SU-DHL-6 (cell line): ENCODE measurements around the gene UROD.
"Not testable (repeated sequence)": the region's sequence is repeated elsewhere in the genome, so short reads cannot be mapped to it uniquely, and the experiment has no call there.

Experiments
- H2AFZ ChIP-seq: fragments of 200-600 bp; sonication (generic); 2 replicates; pipeline ENCODE4 v1.6.1; 2014; ENCODE audit warnings: low read depth, mild to moderate bottlenecking, moderate library complexity, mixed read lengths, antibody characterized with exemption, low read length; ENCODE audit not compliant: severe bottlenecking
- H3F3A ChIP-seq: fragments of 200-600 bp; shearing (Covaris generic); 2 replicates; pipeline ENCODE4 v1.6.0; 2016; ENCODE audit warnings: antibody characterized with exemption, mild to moderate bottlenecking; ENCODE audit not compliant: insufficient read depth
- H3K27ac ChIP-seq: fragments of 200-600 bp; sonication (generic); 2 replicates; pipeline ENCODE4 v1.5.1; 2016; ENCODE audit warnings: low read depth, mild to moderate bottlenecking, low read length, moderate library complexity, mixed read lengths
- H3K27me3 ChIP-seq: fragments of 200-600 bp; sonication (generic), shearing (Covaris generic); 2 replicates; pipeline ENCODE4 v1.6.0; 2014; ENCODE audit warnings: mild to moderate bottlenecking, low read length
- H3K36me3 ChIP-seq: fragments of 200-600 bp; sonication (generic); 2 replicates; pipeline ENCODE4 v1.6.1; 2014; ENCODE audit warnings: mild to moderate bottlenecking, low read length, mixed read lengths
- H3K4me2 ChIP-seq: fragments of 300-600, 200-600 bp; shearing (Covaris generic), sonication (generic); 2 replicates; pipeline ENCODE4 v1.6.0; 2014; ENCODE audit warnings: low read length, low read depth, mild to moderate bottlenecking; ENCODE audit not compliant: poor library complexity, severe bottlenecking
- H3K4me3 ChIP-seq: fragments of 200-600 bp; sonication (generic); 2 replicates; pipeline ENCODE4 v1.5.1; 2014; ENCODE audit warnings: antibody characterized with exemption, low read length, mild to moderate bottlenecking, mixed read lengths; ENCODE audit not compliant: insufficient read depth, poor library complexity, severe bottlenecking
- H3K79me2 ChIP-seq: fragments of 200-600 bp; sonication (generic); 2 replicates; pipeline ENCODE4 v1.6.1; 2014; ENCODE audit warnings: mild to moderate bottlenecking, low read length, moderate library complexity; ENCODE audit not compliant: insufficient read depth
- H3K9ac ChIP-seq: fragments of 200-600 bp; sonication (generic); 2 replicates; pipeline ENCODE4 v1.7.0; 2014; ENCODE audit warnings: mild to moderate bottlenecking, low read length
- H3K9me2 ChIP-seq: fragments of 200-600 bp; sonication (generic); replicated peaks from 2 replicates; pipeline ENCODE4 v1.6.1; 2014; ENCODE audit warnings: low read length; ENCODE audit not compliant: insufficient read depth
- H3K9me3 ChIP-seq: fragments of 200-600 bp; sonication (generic); 2 replicates; pipeline ENCODE4 v1.6.1; 2014; ENCODE audit warnings: low read length, mixed read lengths; ENCODE audit not compliant: insufficient read depth
- H4K20me1 ChIP-seq: fragments of 200-600 bp; sonication (generic); 2 replicates; pipeline ENCODE4 v1.6.1; 2014; ENCODE audit warnings: low read depth, mild to moderate bottlenecking, antibody characterized with exemption, low read length, moderate library complexity, mixed read lengths
- CTCF ChIP-seq: fragments of 200-600 bp; sonication (generic); IDR thresholded peaks from one replicate; pipeline ENCODE4 v1.5.1; 2017; ENCODE audit warnings: antibody characterized with exemption, mild to moderate bottlenecking, low read length, moderate library complexity; ENCODE audit not compliant: insufficient read depth, poor library complexity, severe bottlenecking
- EZH2phosphoT487 ChIP-seq: fragments of 200-600 bp; sonication (generic), shearing (Covaris generic); conservative IDR thresholded peaks from 2 replicates; pipeline ENCODE4 v1.6.1; 2018; ENCODE audit warnings: mild to moderate bottlenecking, antibody characterized with exemption, low read length, moderate library complexity, mixed read lengths

Gene UROD

DNA sequence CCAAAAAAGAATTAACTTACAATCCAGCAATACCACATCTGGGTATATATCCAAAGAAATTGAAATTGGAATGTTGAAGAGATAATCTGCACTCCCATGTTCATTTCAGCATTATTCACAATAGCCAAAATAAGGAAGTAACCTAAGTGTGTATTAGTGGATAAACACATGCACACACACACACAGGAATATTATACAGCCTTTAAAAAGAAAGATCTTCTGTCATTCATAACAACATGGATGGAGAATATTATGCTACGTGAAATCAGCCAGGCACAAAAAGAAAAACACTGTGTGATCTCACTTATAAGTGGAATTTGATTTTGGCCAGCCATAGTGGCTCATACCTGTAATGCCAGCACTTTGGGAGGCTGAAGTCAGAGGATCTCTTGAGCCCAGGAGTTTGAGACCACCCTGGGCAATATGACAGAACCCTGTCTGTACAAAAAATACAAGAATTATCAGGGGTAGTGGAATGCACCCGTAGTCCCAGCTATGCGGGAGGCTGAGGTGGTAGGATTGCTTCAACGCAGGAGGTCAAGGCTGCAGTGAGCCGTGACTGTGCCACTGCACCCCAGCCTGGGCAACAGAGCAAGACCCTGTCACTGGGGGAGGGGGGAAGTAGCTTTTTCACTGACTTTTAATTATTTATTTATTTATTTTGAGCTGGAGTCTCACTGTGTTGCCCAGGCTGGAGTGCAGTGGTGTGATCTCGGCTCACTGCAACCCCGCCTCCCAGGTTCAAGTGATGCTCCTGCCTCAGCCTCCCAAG, 16.4 kb upstream of the UROD start:
- no peaks in the 10 kb centered on the region for H4K20me1 ChIP-seq
- no peak overlapping the region for H3K9ac ChIP-seq
- no peaks in the 10 kb centered on the region for H3K79me2 ChIP-seq
- no peak for TF ChIP-seq EZH2phosphoT487
- no peak for TF ChIP-seq CTCF
- H3K27ac ChIP-seq = no peak overlapping the region
- 0 out of 2 replicates have a peak, but pooled peaks cover 3% of the 10 kb centered on the region for H3F3A ChIP-seq
- no peaks in the 10 kb centered on the region for H3K9me2 ChIP-seq
- no peaks in the 10 kb centered on the region for H3K9me3 ChIP-seq
- no peak overlapping the region for H3K4me2 ChIP-seq
- H2AFZ ChIP-seq = no peak overlapping the region
- no peaks in the 10 kb centered on the region for H3K36me3 ChIP-seq
- no peak overlapping the region for H3K4me3 ChIP-seq
- no peaks in the 10 kb centered on the region for H3K27me3 ChIP-seq

DNA sequence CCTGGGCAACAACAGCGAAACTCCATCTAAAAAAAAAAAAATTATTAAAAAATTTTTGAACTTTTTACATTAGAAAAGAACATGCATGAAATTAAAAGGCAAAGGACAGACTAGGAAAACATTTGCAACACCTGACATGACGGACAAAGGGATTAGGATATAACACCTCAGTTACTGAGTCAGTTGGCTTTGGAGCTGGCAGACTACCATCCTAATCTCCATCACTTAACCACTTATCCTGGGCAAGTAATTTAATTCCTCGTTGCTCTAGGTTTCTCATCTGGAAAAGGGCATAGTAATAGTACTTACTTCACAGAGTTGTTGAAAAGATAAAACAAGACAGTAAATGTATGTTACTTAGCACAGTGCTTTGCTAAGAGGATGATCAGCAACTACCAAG, 12.8 kb upstream of the UROD start:
- H3K4me2 ChIP-seq = no peak overlapping the region

GRCh38 chr1:45001011-45001481, 11.0 kb upstream of the UROD start:
- Histone ChIP-seq H3K27me3 (no peaks in the 10 kb centered on the region), H3K36me3 (no peaks in the 10 kb centered on the region), H3K9ac (no peak overlapping the region), H3K79me2 (no peaks in the 10 kb centered on the region), H3K4me3 (no peak overlapping the region), H3K4me2 (no peak overlapping the region), H3K9me3 (no peaks in the 10 kb centered on the region), H4K20me1 (no peaks in the 10 kb centered on the region), H3F3A (0 out of 2 replicates have a peak, but pooled peaks cover 3% of the 10 kb centered on the region), H2AFZ (no peak overlapping the region), H3K9me2 (no peaks in the 10 kb centered on the region), H3K27ac (no peak overlapping the region)
- TF ChIP-seq CTCF (no peak), EZH2phosphoT487 (no peak)

More for the DNA sequence above, 12.8 kb upstream of the UROD start:
- Histone ChIP-seq H3K27me3 (no peaks in the 10 kb centered on the region), H3K9me2 (no peaks in the 10 kb centered on the region), H3K79me2 (no peaks in the 10 kb centered on the region), H3K27ac (no peak overlapping the region), H4K20me1 (no peaks in the 10 kb centered on the region), H3F3A (0 out of 2 replicates have a peak, but pooled peaks cover 3% of the 10 kb centered on the region), H2AFZ (no peak overlapping the region), H3K9me3 (no peaks in the 10 kb centered on the region), H3K36me3 (no peaks in the 10 kb centered on the region), H3K9ac (no peak overlapping the region), H3K4me3 (no peak overlapping the region)
- no peak for TF ChIP-seq CTCF
- no peak for TF ChIP-seq EZH2phosphoT487

DNA sequence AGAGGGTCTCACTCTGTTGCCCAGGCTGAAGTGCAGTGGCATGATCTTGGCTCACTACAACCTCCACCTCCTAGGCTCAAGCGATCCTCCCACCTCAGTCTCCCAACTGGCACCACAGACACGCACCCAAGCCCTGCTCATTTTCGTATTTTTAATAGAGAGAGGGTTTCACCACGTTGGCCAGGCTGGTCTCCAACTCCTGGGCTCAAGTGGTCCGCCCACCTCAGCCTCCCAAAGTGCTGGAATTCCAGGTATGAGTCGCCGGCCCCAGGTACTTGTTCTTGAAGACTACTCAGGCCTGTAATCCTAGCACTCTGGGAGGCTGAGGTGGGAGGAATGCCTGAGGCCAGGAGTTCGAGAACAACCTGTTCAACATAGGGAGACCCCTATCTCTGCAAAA, 10.5 kb upstream of the UROD start:
- not testable (repeated sequence) for H3K9me2 ChIP-seq, H3K9ac ChIP-seq, H2AFZ ChIP-seq, H3K4me2 ChIP-seq, H3K4me3 ChIP-seq, H3K27ac ChIP-seq, H3K27me3 ChIP-seq, H3K9me3 ChIP-seq, H3K79me2 ChIP-seq, H3F3A ChIP-seq, H3K36me3 ChIP-seq, H4K20me1 ChIP-seq
